Stimulated activated CD4-positive, alpha-beta T cell treated with anti-CD3 and anti-CD28 coated beads, Interleukin-1b, Interleukin-23, amount 100 ng/mL, for 4 hours (primary cell): ENCODE data around the gene MED9.

ENCODE experiments used
- DNase-seq, 2 donors: peaks; one replicate each; pipeline ENCODE4 v3.0.0-alpha.2; 2020; ENCODE audit warnings: low read depth in 2 of 2

The MED9 gene

DNA sequence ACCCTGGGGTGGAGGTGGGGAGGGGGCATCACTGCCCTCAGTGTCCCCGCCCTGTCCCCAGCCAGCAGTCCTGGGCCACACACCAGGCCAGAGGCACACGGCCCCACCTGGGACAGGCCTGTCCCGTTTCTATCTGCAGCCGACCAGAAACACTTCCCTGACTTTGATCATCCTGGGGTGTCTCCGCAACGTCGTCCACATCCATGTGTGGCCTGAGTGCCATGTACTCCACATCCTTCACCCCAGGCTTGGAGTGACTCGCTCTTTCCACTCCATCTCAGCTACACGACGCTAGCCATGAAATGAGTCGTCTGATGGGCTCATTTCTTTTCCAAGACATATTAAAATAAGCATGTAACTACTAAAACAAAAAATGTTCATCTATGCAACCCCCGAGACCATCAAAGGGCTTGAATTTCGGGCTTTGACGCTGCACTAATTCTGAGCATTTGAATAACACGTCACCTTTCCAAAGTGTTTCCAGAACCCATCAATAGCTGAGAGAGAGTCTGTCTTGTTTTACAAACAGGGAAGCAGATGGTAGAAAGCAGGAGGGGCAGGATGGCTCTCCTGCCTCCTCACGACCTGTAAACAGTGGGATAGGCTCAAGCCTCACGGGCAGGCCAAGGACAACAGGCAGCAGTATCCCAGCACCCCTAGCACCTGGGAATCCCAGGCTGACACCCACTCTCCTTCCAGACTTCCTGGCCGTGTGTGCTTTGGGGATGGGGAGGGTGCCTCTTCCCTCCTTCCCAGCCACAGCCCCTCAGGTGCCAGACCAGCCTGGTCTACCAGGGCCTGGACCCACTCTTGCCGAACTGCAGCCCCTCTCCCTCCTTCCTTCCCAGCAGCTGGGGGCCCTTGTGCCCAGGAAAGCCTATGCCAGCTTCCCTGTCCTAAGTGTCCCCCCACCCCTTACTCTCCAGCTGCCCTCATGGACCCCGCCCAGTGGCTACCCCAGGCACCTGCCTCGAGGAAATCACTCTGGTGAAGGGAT is 39.4 kb downstream of the MED9 start:
- DNase-seq, result no peak

DNA sequence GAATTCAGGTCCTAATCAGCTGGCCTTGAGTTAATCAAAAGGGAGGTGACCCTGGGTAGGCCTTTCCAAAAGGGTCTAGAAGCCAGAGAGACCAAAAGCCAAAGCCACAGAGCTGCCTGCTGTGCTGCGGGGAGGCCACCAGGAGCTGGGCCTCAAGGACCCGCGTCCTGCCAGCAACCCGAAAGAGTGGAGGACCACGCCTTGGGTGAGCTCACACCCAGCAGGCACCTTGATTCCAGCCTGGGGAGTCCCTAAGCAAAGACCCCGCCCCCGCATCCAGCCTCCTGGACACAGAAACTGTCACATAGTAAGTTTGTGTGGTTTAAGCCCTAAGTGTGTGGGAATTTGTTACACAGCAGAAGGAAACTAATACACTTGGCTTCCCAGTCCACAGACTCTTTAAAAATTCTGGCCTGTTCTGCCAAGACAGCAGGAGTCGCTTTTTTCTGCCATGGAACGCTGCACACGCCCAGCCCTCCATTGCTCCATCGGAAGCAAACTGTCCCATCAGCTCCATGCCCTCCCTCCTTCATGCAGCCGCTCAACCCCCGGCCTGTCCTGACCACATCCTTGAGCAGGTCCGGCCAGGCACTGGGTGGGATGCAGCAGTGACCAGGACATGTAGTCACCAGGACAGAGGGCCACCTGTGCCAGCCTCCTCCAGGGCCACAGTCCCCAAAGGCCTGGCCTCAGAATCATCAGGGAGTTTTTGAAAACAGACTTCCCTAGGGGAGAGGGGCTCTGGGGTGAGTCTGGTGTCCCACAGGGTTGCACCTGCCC is 40.3 kb downstream of the MED9 start:
- no peak for DNase-seq

DNA sequence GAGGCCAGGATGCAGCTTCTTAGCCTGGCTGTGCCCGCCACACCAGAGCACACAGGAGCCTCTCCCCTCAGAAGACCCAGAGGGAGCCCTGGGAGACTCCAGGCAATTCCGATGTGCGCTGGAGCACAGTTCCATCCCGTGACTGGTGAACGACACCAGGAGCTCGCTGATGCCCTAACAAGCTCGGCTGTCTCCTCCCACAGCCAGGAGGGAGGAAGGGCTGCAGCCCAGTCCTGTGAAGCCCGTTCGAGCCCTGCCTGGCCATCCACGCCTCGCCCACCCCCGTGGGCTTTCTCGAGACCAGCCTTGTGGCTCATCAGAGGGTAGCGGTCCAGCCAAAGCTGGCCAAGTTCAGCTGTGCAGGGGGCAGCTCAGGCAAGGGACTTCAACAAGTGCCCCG is 41.2 kb downstream of the MED9 start:
- DNase-seq, result no peak

DNA sequence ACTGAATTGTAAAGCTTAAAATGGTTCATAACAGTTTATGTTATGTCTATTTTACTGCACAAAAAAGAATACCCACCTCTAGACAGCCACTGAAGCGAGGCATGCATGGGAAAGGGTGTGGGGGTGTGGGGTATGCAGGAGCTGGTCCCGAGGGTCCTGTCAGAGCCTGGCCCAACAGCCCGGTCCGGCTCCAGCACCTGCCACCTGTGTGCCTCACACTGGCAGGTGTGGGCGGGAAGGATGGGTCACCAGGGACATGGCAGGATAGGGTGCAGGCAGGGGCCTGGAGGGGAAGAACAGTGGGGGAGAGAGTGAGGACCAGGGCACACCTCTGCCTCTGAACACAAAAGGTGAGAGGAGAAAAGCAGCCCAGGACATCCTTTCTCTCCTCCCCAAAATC is 42.2 kb downstream of the MED9 start:
- no peak for DNase-seq

DNA sequence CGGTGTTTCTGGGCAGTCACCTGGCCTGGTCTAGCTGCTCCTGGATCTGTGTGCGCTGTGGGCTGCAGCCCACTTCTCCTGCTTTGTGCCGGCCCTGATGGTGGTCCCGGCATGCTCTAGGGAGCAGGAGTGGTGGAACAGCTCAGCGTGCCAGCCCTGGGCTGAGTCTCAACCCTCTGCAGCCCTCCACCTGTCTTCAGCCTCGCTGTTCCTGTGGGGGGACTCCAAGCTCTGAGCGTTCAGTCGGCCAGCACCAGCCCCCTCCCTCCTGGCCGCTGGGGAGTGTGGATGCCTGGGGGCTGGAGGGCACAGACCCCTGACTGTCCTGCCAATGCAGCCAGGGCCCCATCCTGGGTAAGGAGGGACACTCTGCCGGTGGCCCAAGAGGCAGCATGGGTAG is 43.1 kb downstream of the MED9 start:
- no peak for DNase-seq

DNA sequence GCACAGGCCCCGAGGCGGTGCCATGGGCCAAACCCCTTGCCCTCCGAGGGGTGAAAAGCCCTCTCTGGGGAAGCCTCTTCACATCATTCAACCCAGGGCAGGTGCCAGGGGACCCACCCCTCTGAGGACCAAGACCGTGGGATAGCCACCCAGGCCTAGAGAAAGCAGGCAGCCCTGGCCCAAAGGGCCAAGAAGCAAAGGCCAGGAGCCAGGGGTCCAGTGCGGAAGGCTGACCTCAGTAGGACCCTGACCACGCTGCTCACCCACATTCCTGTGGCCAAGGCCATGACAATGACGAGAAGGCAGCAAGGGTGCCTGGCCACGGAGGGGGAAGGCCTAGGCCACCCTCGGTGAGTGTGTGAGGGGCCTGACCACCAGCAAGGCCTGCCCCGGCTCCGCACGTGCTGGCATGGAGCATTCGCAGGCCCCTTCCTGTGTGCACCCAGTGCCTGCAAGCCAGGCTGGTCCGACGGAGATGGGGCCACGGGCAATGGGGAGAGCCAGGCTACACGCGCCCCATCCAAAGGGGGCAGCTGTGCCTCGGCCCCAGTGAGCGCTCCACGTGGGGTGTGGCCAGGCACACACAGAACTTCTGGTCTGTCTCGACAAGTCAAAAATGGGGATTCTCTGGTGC is 43.9 kb downstream of the MED9 start:
- DNase-seq, result no peak

DNA sequence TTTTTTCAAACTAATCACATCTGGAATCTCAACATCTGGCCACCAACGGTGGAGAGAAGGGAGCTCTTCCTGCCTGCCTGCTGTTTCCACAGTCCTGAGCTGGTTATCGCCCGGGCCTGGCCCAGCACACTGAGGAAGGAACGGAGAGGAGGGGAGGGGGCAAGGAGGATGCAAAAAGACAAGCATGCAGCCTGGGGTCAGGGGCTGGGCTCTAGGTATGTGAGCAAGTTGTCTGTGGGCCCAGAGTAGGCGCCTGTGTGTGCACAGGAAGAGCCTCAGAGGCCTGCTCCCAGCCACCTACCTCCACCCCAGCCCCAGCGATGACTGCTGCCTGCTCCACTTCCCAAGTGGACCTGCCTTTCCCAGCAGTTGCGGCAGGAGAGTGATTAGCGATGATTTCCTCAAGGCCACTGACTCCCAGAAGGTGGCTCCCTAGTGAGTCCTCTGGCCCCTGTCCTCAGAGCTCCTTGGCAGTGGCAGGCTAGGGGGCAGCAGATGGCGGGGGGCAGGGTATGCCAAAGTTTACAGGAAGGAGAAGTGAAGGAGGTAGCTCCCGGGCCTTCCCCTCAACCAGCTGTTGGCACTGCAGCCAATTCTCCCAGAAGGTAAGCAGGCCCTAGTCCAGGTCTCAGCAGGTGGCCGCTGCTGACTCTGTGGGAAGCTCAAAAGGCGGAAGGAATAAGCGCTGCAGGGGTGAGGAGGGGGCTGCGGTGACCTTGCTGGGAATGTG is 46.4 kb downstream of the MED9 start:
- DNase-seq, result no peak

DNA sequence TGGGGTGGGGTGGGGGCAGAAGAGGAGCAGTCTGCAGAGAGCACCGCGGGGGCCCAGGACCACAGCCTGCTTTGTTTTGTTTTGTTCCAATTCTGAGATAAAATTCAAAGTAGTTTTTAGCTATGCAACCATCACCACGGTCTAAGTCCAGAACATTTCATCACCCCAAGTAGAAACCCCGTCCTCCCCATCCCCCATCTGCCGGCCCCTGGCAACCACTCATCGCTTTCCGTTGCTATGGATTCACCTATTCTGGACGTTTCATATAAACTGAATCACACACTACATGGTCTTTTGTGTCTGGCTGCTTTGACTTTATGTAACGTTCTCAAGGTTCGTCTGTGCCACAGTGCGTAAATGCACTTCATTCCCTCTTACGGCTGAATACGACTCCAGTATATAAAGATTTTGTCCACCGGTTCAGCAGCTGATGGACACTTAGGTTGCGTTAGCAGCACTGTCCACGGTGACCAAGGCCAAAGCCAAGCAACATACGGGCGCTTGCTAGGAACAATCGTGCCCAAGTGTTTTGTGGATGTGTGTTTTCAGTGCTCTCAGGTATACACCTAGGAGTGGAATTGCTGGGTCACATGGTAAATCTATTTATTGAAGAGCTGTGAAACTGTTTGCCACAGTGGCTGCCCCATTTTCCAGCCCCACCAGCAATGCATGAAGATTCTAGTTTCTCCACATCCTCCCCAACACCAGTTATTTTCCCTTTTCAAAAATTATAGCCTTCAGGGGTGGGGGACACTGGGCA is 47.1 kb downstream of the MED9 start:
- DNase-seq, result no peak

DNA sequence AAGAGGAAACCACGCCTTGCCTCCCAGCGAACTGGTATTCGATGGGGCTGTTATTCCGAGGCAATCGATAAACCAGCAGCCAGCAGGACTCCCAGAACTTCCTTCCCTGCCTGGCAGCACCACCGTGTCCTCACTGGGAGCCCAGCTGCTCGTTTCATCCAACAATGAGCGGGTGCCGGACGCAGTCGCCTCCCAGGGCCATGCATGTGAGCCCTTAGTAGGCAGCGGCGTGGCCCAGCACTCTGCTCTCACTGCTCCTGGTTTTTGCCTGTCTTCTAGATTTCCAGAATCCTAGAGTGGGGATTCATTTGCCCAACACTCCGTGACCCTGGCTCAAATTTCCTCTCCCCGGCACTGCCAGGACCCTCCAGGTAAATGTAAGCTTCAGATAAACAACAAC is 48.5 kb downstream of the MED9 start:
- no peak for DNase-seq

DNA sequence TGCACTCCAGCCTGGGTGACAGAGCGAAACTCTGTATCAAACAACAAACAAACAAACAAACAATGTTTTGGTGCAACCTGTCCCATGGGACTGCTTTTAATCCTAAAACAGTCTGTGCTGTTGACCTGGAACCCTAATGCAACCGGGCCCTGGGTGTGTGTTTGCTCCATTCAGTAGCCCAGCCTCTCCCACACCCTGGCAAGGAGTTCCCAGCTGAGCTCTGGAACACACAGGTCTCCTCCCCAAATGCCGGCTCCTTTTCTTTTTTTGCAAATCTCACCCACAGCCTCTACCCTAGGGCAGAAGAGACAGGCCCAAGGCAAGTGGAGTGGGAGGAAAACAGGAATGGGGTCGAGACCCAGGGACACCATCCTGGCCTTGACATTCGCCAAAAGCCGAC is 49.2 kb downstream of the MED9 start:
- no peak for DNase-seq

DNA sequence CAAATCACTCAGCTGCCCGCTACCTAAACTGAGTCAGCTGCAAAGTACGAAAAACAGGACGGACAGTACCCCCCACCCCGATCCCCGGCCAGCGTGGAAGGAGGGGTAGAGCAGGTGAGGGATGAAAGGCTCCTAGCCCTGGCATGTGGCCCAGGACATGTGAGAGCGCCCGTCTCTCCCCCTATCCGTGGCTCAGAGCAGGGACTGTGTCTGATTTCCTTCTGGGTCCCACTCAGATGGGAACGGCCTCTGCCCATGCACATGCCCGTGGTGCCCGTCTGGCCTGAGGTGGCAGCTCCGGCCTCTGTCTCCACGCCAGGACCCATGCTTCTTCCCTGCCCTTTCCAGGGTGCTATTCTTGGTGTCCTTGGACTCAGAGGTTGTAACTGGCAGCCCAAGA is 49.6 kb downstream of the MED9 start:
- DNase-seq, result no peak

DNA sequence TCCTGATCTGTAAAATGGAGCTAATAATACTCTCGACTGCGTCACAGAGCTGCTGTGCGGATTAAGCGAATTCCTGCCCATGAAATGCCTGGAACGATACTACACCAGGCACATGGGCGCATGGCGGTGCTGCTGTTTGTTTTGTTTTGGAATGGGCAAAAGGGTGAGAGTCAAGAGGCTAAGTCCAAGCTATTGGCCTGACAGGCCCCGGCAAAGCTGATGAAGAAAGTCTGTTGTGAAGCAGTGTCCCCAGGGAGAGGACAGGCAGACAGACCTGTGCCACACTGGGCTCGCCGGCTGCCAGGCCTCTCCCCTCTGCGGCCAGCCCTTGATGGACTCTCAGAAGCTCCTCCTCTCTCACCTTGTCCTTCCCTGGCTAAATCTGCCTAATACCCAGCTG is 50.7 kb downstream of the MED9 start:
- no peak for DNase-seq

DNA sequence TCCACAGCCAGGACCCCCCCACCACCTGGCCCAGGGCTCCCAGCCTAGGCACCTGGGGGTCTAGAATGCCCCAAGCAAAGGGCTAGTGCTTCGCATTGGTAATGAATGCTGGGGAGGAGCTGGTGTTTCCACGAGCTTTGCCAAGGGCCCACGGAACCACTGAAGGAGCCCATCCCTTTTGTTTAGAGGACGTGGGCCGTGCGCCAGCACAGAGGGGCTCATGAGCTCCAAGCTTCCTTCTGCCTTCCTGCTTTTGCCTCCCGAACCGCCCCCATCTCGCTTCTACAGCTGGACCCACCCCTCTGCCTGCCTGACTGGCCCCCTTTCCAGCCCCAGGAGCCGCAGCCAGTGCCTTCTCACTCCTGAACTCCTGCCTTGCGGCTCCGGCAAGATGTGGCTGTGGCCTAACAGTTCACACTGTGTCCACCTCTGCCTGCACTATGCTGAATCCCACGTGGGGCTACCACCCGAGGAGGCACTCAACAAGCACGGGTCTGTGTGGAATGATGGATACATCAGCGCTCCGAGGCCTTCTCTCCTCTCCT is 51.2 kb downstream of the MED9 start:
- no peak for DNase-seq

DNA sequence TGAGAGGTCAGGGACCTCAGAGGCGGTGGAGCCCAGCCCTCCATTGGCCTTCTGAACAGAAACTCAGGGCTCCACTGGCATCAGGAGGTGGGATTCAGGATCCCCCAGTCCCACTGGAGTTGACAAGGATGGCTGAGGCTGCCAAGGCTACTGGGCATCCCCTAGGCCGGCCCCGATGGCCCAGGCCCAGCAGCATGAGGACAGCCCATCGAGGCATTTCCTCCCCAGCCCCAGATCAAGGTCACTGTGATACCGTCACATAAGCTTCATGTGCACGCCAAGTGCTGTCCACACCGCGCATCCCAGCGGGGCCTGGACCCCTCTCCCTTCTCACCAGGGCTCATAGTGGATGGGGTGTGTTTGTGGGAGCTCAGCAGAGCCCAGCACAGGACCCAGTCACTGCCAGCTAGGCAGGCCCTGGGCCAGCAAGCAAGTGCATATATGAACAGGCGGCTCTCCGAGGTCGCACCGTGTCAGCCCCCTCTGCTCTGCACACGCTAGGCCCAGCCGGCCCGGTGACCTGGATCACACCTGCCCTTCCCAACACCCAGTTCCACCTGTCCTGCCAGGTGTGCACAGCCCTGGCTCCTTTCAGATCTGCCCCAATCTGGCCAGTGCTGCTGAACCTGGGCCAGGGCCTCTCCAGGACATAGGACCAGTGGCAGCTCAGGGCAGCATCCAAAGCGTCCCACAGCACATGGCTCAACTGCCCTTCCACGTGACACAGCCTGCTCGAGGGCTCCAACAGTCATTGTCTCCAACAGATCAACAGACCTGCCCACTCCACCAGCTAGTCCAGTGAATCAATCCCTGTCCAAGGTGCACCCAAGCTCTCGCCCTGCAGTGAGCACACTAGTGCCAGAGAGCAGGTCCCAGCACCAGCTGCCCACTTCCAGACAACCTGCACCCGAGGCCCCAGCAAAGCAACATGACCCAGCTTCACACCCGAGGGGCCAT is 52.2 kb downstream of the MED9 start:
- DNase-seq, result no peak

DNA sequence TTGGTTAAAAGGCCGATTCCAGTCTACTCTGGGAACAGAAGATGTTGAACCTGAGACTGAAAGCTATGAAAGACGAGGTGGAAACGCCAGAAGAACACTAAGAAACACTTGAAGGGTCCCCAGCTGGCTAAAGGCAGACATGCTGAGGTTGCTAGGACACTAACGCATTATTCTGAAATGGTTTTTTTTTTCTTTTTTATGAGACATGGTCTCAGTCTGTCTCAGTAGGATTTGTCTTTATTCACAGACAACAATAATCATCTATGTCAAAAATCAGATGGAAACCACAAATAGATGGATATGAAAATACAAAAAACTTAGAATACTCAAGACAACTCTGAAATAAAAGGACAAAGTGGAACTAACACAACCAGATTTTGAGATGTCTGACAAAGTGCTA is 54.4 kb downstream of the MED9 start:
- DNase-seq, result no peak

DNA sequence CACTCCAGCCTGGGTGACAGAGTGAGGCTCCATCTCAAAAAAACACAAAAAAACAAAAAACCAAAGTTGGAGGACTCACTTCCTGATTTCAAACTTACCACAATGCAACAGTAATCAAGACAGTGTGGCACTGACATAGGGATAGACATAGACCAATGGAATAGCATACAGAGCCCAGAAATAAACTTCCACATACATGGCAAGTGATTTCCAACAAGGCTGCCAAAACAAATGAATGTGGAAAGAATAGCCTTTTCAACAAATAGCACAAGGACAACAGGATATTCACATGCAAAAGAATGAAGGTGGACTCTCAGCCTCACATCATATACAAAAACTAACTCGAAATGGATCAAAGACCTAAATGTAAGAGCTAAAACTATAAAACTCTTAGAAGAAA is 56.2 kb downstream of the MED9 start:
- no peak for DNase-seq

DNA sequence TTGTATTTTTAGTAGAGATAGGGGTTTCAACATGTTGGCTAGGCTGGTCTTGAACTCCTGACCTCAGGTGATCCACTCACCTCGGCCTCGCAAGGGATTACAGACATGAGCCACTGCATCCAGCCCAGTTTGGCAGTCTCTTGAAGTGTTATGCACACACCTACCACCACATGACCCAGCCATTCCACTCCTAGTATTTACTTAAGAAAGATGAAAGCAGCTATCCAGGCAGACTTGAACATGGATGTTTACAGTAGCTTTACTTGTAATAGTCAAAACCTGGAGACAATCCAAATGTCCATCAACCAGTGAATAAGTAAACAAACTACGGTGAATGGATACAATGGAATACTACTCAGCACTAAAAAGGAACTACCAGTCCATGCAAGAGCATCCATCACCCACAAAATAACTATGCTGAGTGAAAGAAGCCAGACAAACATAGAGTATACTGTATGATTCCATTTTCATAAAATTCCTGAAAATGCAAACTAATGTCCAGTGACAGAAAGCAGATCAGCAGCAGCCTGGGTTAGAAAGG is 57.2 kb downstream of the MED9 start:
- DNase-seq, result no peak

DNA sequence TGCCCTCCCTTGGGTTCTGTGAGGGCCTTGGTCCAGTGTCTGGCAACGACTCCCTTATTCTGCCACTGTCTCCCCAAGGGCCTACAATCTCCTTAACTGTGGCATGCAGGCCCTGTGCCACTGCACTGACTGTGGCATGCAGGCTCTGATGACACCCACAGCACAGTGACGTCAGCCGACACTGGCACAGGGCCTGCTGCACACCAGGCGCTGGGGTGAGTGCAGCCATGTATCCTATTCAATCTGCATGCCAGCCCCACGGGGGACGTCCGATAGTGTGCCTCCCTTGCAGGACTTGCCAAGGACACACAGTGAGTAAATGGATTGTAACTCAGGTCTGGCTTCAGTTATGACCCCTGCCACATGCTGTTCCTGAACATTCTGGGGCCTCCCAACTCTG is 59.2 kb downstream of the MED9 start:
- no peak for DNase-seq

DNA sequence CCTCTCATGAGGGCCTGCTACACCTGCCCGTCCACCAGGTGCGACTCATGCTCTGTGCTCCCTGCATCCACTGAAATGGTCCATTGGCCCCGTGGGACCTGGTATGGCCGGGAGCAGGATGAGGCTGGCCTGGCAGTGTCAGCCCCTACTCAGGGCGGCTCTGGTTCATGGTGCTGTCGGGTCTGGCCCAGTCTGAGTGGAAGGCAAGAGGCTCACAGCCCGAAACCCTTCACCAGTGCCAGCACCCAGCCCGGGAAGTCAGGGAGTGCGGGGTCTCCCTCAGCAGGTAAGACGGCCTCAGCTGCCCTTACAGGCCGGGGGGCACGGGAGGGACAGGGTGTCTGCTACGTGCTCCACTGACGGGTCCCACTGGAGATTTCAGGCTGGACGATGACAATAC is 59.9 kb downstream of the MED9 start:
- DNase-seq, result no peak
